ENCODE measurements around the gene CFAP45. TPM values are rescaled to one million over a fixed set of nuclear protein-coding genes. Genes with fewer than 3 reads are reported as not detected.

The CFAP45 gene
- polyA plus RNA-seq, 1 of the 3 experiments (the other 2 are of a cell fraction) = 0.74 TPM

GRCh38 chr1:159918352-159919200 lies 18.6 kb upstream of the CFAP45 start (continued):
- no peak for TF ChIP-seq USF2 (IDR thresholded peaks at IDR 0.05; ENCODE audit: borderline replicate concordance, low read depth, low read length)
- no peak for TF ChIP-seq ELF1 (IDR thresholded peaks at IDR 0.05)
- TF ChIP-seq USF1 (IDR thresholded peaks at IDR 0.05; ENCODE audit: borderline replicate concordance, low read depth) = no peak
- no peak for TF ChIP-seq FOSL2 (IDR thresholded peaks at IDR 0.05; ENCODE audit: borderline replicate concordance, low read depth)

- no peak overlapping the region for H3K9ac ChIP-seq
- POLR2A ChIA-PET = no interaction called here
- peaks cover 50% of the 10 kb centered on the region for H4K20me1 ChIP-seq (ENCODE audit: insufficient read depth)
- H3K4me1 ChIP-seq (ENCODE audit: control insufficient read depth in 1 of 2, insufficient read depth in 2 of 2, low read depth in 1 of 2, low read length in 1 of 2) = peaks cover 26 to 63% of the 10 kb centered on the region in 2 experiments; a peak in 3 of 4 replicates
- peaks cover 63% of the 10 kb centered on the region for H3F3A ChIP-seq (replicated peaks; ENCODE audit: insufficient read depth)
- H3K27me3 ChIP-seq (ENCODE audit: insufficient read depth) = no peaks in the 10 kb centered on the region
- no peak for DNase-seq
- H3K79me2 ChIP-seq (ENCODE audit: insufficient read depth) = peaks cover 53% of the 10 kb centered on the region
- H3K36me3 ChIP-seq (replicated peaks in 1 of 2; ENCODE audit: control insufficient read depth in 1 of 2, insufficient read depth in 2 of 2, low read length in 1 of 2) = peaks cover 25 to 35% of the 10 kb centered on the region in 2 experiments
- TF ChIP-seq NFIC (IDR thresholded peaks at IDR 0.05; ENCODE audit: borderline replicate concordance) (no peak), NRF1 (IDR thresholded peaks at IDR 0.05; ENCODE audit: low read depth, low read length) (no peak), GATA2 (CRISPR knock-in tag; IDR thresholded peaks at IDR 0.05) (no peak)
- no peaks in the 10 kb centered on the region for H3K9me2 ChIP-seq
- no peaks in the 10 kb centered on the region for H3K9me3 ChIP-seq
- no peak overlapping the region for H3K4me3 ChIP-seq (ENCODE audit: low read depth in 2 of 2, low read length in 1 of 2)
- no peak overlapping the region for H2AFZ ChIP-seq (ENCODE audit: low read depth)
- 86% methylated on average over 5 of the region's 5 CpGs for WGBS (ENCODE audit: low lambda C conversion rate)
- CTCF ChIA-PET = interaction anchor here (0.6 to 3.6 kb wide), 4 partner anchors 26 to 127 kb away, joined by 3 to 24 read pairs (median 12); no protein-coding TSS in a partner anchor
- H3K27ac ChIP-seq (ENCODE audit: low read depth in 2 of 2, low read length in 1 of 2) = peak overlapping the region in 1 of 2 experiments; percentile 97; a peak in 2 of 4 replicates
- H3K4me2 ChIP-seq = 0 out of 2 replicates have a peak overlapping the region, but pooled peaks have one; percentile 24
Observed at GRCh38 chr1:159917533-159918351, 17.8 kb upstream of the CFAP45 start.

- H3K4me1 ChIP-seq (ENCODE audit: control insufficient read depth in 1 of 2, insufficient read depth in 2 of 2, low read depth in 1 of 2, low read length in 1 of 2) = peaks cover 14 to 64% of the 10 kb centered on the region in 2 experiments; a peak in 3 of 4 replicates
- ChIA-PET CTCF (interaction anchor here (1.2 to 3.6 kb wide), 6 partner anchors 12 to 127 kb away, joined by 3 to 24 read pairs (median 6); no protein-coding TSS in a partner anchor), POLR2A (no interaction called here)
- 50% methylated on average over 9 of the region's 9 CpGs for WGBS (ENCODE audit: low lambda C conversion rate)
- H3K27ac ChIP-seq (ENCODE audit: low read depth in 2 of 2, low read length in 1 of 2) = peak overlapping the region in 1 of 2 experiments; percentile 97; a peak in 2 of 4 replicates
- H3K4me2 ChIP-seq = peak overlapping the region; percentile 45
- H3F3A ChIP-seq (replicated peaks; ENCODE audit: insufficient read depth) = peaks cover 63% of the 10 kb centered on the region
- no peaks in the 10 kb centered on the region for H3K27me3 ChIP-seq (ENCODE audit: insufficient read depth)
- H4K20me1 ChIP-seq (ENCODE audit: insufficient read depth) = peaks cover 37% of the 10 kb centered on the region
- no peaks in the 10 kb centered on the region for H3K9me2 ChIP-seq
- H3K9ac ChIP-seq = peak overlapping the region; percentile 68
- H2AFZ ChIP-seq (ENCODE audit: low read depth) = no peak overlapping the region
- H3K36me3 ChIP-seq (replicated peaks in 1 of 2; ENCODE audit: control insufficient read depth in 1 of 2, insufficient read depth in 2 of 2, low read length in 1 of 2) = peaks cover 25 to 35% of the 10 kb centered on the region in 2 experiments
- peaks cover 40% of the 10 kb centered on the region for H3K79me2 ChIP-seq (ENCODE audit: insufficient read depth)
- no peak overlapping the region for H3K4me3 ChIP-seq (ENCODE audit: low read depth in 2 of 2, low read length in 1 of 2)
- H3K9me3 ChIP-seq = no peaks in the 10 kb centered on the region
- DNase-seq = peak; percentile 58
- TF ChIP-seq GATA2 (CRISPR knock-in tag; IDR thresholded peaks at IDR 0.05) (peak; percentile 64), CHD2 (IDR thresholded peaks at IDR 0.05; ENCODE audit: low read length, partially characterized antibody) (no peak), REST (IDR thresholded peaks at IDR 0.05; ENCODE audit: low read depth, low read length) (no peak), SIN3A (IDR thresholded peaks at IDR 0.05; ENCODE audit: borderline replicate concordance, low read depth, low read length) (0 out of 2 replicates have a peak, but pooled peaks have one; percentile 29), JUND (IDR thresholded peaks at IDR 0.05) (peak; percentile 69), MAX (IDR thresholded peaks at IDR 0.05; ENCODE audit: low read depth) (peak; percentile 40; the same call in 1 of the 2 replicates), EP300 (IDR thresholded peaks at IDR 0.05; ENCODE audit: borderline replicate concordance in 1 of 2, low read depth in 1 of 2, low read length in 1 of 2) (peak in 1 of 2 experiments; percentile 38; a peak in 1 of 4 replicates), ELF1 (IDR thresholded peaks at IDR 0.05) (no peak), TAF1 (IDR thresholded peaks at IDR 0.05; ENCODE audit: borderline replicate concordance, low read depth, low read length) (no peak)
Observed at GRCh38 chr1:159916242-159917051, 16.5 kb upstream of the CFAP45 start.

Data from SK-N-SH (cell line).